Activated CD4-positive, alpha-beta T cell treated with anti-CD3 and anti-CD28 coated beads for 36 hours (primary cell): ENCODE measurements around the gene MAGEA6. TPM values are rescaled to one million over a fixed set of nuclear protein-coding genes. Genes with fewer than 3 reads are reported as not detected.
A peak's percentile ranks its signal among the peaks of the same experiment; 100 is the strongest.
"Not testable (repeated sequence)": the region's sequence is repeated elsewhere in the genome, so short reads cannot be mapped to it uniquely, and the experiment has no call there.

Experiments used
- ATAC-seq: fragments of 200-7000 bp; cut with Tn5 transposase; one replicate; pipeline ENCODE4 v1.10.0; 2021; ENCODE audit warnings: mild to moderate bottlenecking, moderate library complexity
- CTCF ChIA-PET: fragments of 350-600 bp; sonication (Branson Sonifier 250); formaldehyde crosslinking; loops from one replicate; lab custom pipeline; 2021; ENCODE audit warnings: antibody characterized with exemption; lab: Charles Lee
- POLR2A ChIA-PET: fragments of 350-600 bp; sonication (Branson Sonifier 250); formaldehyde crosslinking; loops from one replicate; lab custom pipeline; 2021; ENCODE audit warnings: antibody characterized with exemption, inconsistent platforms; lab: Charles Lee
- DNase-seq: peaks from one replicate; pipeline ENCODE4 v3.0.0-alpha.2; 2020
- H3K27ac Mint-ChIP-seq: one replicate; pipeline ENCODE4 v1.8.0; 2021; ENCODE audit warnings: mixed read lengths
- H3K27me3 Mint-ChIP-seq: one replicate; pipeline ENCODE4 v1.8.0; 2021; ENCODE audit warnings: mixed read lengths
- H3K36me3 Mint-ChIP-seq: one replicate; pipeline ENCODE4 v1.8.0; 2021; ENCODE audit warnings: low read depth, mixed read lengths
- H3K4me1 Mint-ChIP-seq: one replicate; pipeline ENCODE4 v1.8.0; 2021; ENCODE audit warnings: mixed read lengths
- H3K4me3 Mint-ChIP-seq: one replicate; pipeline ENCODE4 v1.8.0; 2021; ENCODE audit warnings: mild to moderate bottlenecking, moderate library complexity, mixed read lengths
- H3K9me3 Mint-ChIP-seq: one replicate; pipeline ENCODE4 v1.8.0; 2021; ENCODE audit warnings: low read depth, mixed read lengths
- intact Hi-C, 2 experiments: fragments of 100-400 bp; cut with DNase I in 1 of 2; cut with micrococcal nuclease in 1 of 2; formaldehyde crosslinking; loops; one replicate each; pipeline versions ENCODE4 v1.14.2 to v1.15.1; 2022 to 2024; cut with DNase I, micrococcal nuclease
- total RNA-seq, 2 experiments: library from RNA; stranded (reverse); gene quantifications; one replicate each; pipeline ENCODE4 v1.2.3, GENCODE V29; 2021

MAGEA6 gene
- total RNA-seq: not detected

GRCh38 chrX:152769549-152770289 lies at the start of gene MAGEA6:
Gene MAGEA6 (minus strand): TSS chrX:152769689. CDS start chrX:152767650, 2,039 bp downstream.
- intact Hi-C loops, H3K9me3 Mint-ChIP-seq, ATAC-seq, DNase-seq, H3K4me1 Mint-ChIP-seq, POLR2A ChIA-PET, CTCF ChIA-PET, H3K27ac Mint-ChIP-seq, H3K4me3 Mint-ChIP-seq, H3K36me3 Mint-ChIP-seq, H3K27me3 Mint-ChIP-seq: not testable (repeated sequence)

GRCh38 chrX:152819266-152819665 lies 49.8 kb upstream of the MAGEA6 start:
- no peaks in the 10 kb centered on the region for H3K36me3 Mint-ChIP-seq
- POLR2A ChIA-PET: no interaction called here
- H3K27ac Mint-ChIP-seq: no peak overlapping the region
- CTCF ChIA-PET: no interaction called here
- no peak for ATAC-seq
- no peaks in the 10 kb centered on the region for H3K9me3 Mint-ChIP-seq
- no peak for DNase-seq
- no peak overlapping the region for H3K4me3 Mint-ChIP-seq
- peaks cover 8% of the 10 kb centered on the region for H3K27me3 Mint-ChIP-seq
- H3K4me1 Mint-ChIP-seq: no peaks in the 10 kb centered on the region
- intact Hi-C loops: loop anchor here in 1 of 2 experiments (5.0 kb wide), 1 partner anchor 1067 kb away; no protein-coding TSS in a partner anchor

GRCh38 chrX:152818356-152818755 lies 48.9 kb upstream of the MAGEA6 start:
- DNase-seq (no peak), ATAC-seq (no peak)
- Mint-ChIP-seq H3K4me1 (no peaks in the 10 kb centered on the region), H3K27me3 (peaks cover 8% of the 10 kb centered on the region), H3K27ac (no peak overlapping the region), H3K4me3 (no peak overlapping the region), H3K36me3 (no peaks in the 10 kb centered on the region), H3K9me3 (no peaks in the 10 kb centered on the region)
- POLR2A ChIA-PET: no interaction called here
- CTCF ChIA-PET: no interaction called here
- intact Hi-C loops: loop anchor here in 1 of 2 experiments (5.0 kb wide), 1 partner anchor 1066 kb away; no protein-coding TSS in a partner anchor

- Mint-ChIP-seq H3K27me3 (peaks cover 8% of the 10 kb centered on the region), H3K4me1 (no peaks in the 10 kb centered on the region), H3K9me3 (no peaks in the 10 kb centered on the region), H3K36me3 (no peaks in the 10 kb centered on the region), H3K27ac (no peak overlapping the region), H3K4me3 (no peak overlapping the region)
- ATAC-seq (no peak), DNase-seq (peak; percentile 42)
- ChIA-PET CTCF (interaction anchor here (0.5 kb wide), 1 partner anchor 9 kb away, joined by 6 read pairs; no protein-coding TSS in a partner anchor), POLR2A (no interaction called here)
- intact Hi-C loops: loop anchor here in 1 of 2 experiments (5.0 kb wide), 1 partner anchor 1065 kb away; no protein-coding TSS in a partner anchor
Observed at GRCh38 chrX:152817078-152817764, 47.7 kb upstream of the MAGEA6 start.

- intact Hi-C loops: no loop called here
- CTCF ChIA-PET: no interaction called here
- no peak overlapping the region for H3K4me3 Mint-ChIP-seq
- no peak for ATAC-seq
- no peaks in the 10 kb centered on the region for H3K4me1 Mint-ChIP-seq
- H3K27ac Mint-ChIP-seq: no peak overlapping the region
- DNase-seq: no peak
- POLR2A ChIA-PET: no interaction called here
- no peaks in the 10 kb centered on the region for H3K9me3 Mint-ChIP-seq
- peaks cover 7% of the 10 kb centered on the region for H3K27me3 Mint-ChIP-seq
- no peaks in the 10 kb centered on the region for H3K36me3 Mint-ChIP-seq
Observed at GRCh38 chrX:152814048-152814447, 44.6 kb upstream of the MAGEA6 start.

- intact Hi-C loops: no loop called here
- H3K36me3 Mint-ChIP-seq: no peaks in the 10 kb centered on the region
- ChIA-PET POLR2A (no interaction called here), CTCF (no interaction called here)
- no peaks in the 10 kb centered on the region for H3K4me1 Mint-ChIP-seq
- no peak for ATAC-seq
- H3K4me3 Mint-ChIP-seq: no peak overlapping the region
- no peak for DNase-seq
- peaks cover 7% of the 10 kb centered on the region for H3K27me3 Mint-ChIP-seq
- H3K27ac Mint-ChIP-seq: no peak overlapping the region
- no peaks in the 10 kb centered on the region for H3K9me3 Mint-ChIP-seq
Observed at GRCh38 chrX:152813206-152813605, 43.7 kb upstream of the MAGEA6 start.

- Mint-ChIP-seq H3K4me3 (no peak overlapping the region), H3K9me3 (no peaks in the 10 kb centered on the region), H3K27me3 (peaks cover 6% of the 10 kb centered on the region), H3K27ac (no peak overlapping the region), H3K36me3 (no peaks in the 10 kb centered on the region), H3K4me1 (peaks cover 4% of the 10 kb centered on the region)
- ATAC-seq (no peak), DNase-seq (no peak)
- ChIA-PET CTCF (no interaction called here), POLR2A (no interaction called here)
- intact Hi-C loops: no loop called here
Observed at GRCh38 chrX:152810403-152810802, 40.9 kb upstream of the MAGEA6 start.

- Mint-ChIP-seq H3K27ac (no peak overlapping the region), H3K4me3 (no peak overlapping the region)
Observed at GRCh38 chrX:152806035-152806434, 36.5 kb upstream of the MAGEA6 start.

GRCh38 chrX:152798945-152799344 lies 29.5 kb upstream of the MAGEA6 start:
- Mint-ChIP-seq H3K9me3 (no peaks in the 10 kb centered on the region), H3K27ac (no peak overlapping the region), H3K36me3 (no peaks in the 10 kb centered on the region), H3K4me1 (no peaks in the 10 kb centered on the region), H3K4me3 (no peak overlapping the region), H3K27me3 (peaks cover 7% of the 10 kb centered on the region)
- ChIA-PET POLR2A (no interaction called here), CTCF (no interaction called here)
- ATAC-seq: no peak
- no peak for DNase-seq
- intact Hi-C loops: no loop called here

More at GRCh38 chrX:152806035-152806434, 36.5 kb upstream of the MAGEA6 start:
- Mint-ChIP-seq H3K9me3 (no peaks in the 10 kb centered on the region), H3K27me3 (peaks cover 11% of the 10 kb centered on the region), H3K36me3 (no peaks in the 10 kb centered on the region), H3K4me1 (peaks cover 4% of the 10 kb centered on the region)
- ATAC-seq: peak; percentile 73
- DNase-seq: no peak
- ChIA-PET CTCF (no interaction called here), POLR2A (no interaction called here)
- intact Hi-C loops: no loop called here

- POLR2A ChIA-PET, H3K9me3 Mint-ChIP-seq, H3K36me3 Mint-ChIP-seq, H3K4me3 Mint-ChIP-seq, H3K27ac Mint-ChIP-seq, CTCF ChIA-PET, intact Hi-C loops, H3K27me3 Mint-ChIP-seq, H3K4me1 Mint-ChIP-seq, DNase-seq: not testable (repeated sequence)
- peak; percentile 72 for ATAC-seq
Observed at GRCh38 chrX:152787062-152787461, 17.6 kb upstream of the MAGEA6 start.

GRCh38 chrX:152766562-152766961 lies 2.9 kb downstream of the MAGEA6 start:
- H3K27ac Mint-ChIP-seq, intact Hi-C loops, POLR2A ChIA-PET, H3K4me1 Mint-ChIP-seq, DNase-seq, ATAC-seq, H3K9me3 Mint-ChIP-seq, H3K36me3 Mint-ChIP-seq, H3K27me3 Mint-ChIP-seq, CTCF ChIA-PET, H3K4me3 Mint-ChIP-seq: not testable (repeated sequence)

- H3K9me3 Mint-ChIP-seq, POLR2A ChIA-PET, CTCF ChIA-PET, H3K36me3 Mint-ChIP-seq, DNase-seq, H3K27me3 Mint-ChIP-seq, ATAC-seq, H3K27ac Mint-ChIP-seq, H3K4me3 Mint-ChIP-seq, H3K4me1 Mint-ChIP-seq, intact Hi-C loops: not testable (repeated sequence)
Observed at GRCh38 chrX:152761582-152761981, 7.9 kb downstream of the MAGEA6 start.
